CD4-positive, alpha-beta memory T cell (primary cell): ENCODE data around the gene TBC1D2B. TPM values are rescaled to one million over a fixed set of nuclear protein-coding genes. Genes with fewer than 3 reads are reported as not detected.
A peak's percentile ranks its signal among the peaks of the same experiment; 100 is the strongest.
"Not testable (repeated sequence)": the region's sequence is repeated elsewhere in the genome, so short reads cannot be mapped to it uniquely, and the experiment has no call there.

Experiments
- CTCF ChIA-PET: fragments of 350-600 bp; sonication (Branson Sonifier 250); formaldehyde crosslinking; loops from one replicate; lab custom pipeline; 2021; ENCODE audit warnings: inconsistent platforms; ENCODE audit not compliant: partially characterized antibody; lab: Charles Lee
- POLR2A ChIA-PET: fragments of 350-600 bp; sonication (Branson Sonifier 250); formaldehyde crosslinking; loops from one replicate; lab custom pipeline; 2021; ENCODE audit not compliant: partially characterized antibody; lab: Charles Lee
- DNase-seq, 5 donors: peaks; one replicate each; pipeline versions ENCODE4 v3.0.0 to v3.0.0-alpha.2; 2020 to 2022; ENCODE audit warnings: mixed read lengths in 1 of 5
- H3K27ac ChIP-seq: one replicate; pipeline ENCODE4 v1.7.0; 2013; ENCODE audit warnings: low read depth, low read length
- H3K27me3 ChIP-seq: 2 replicates; pipeline ENCODE4 v1.7.0; 2013; ENCODE audit warnings: mild to moderate bottlenecking, low read length, moderate library complexity; ENCODE audit not compliant: insufficient read depth
- H3K36me3 ChIP-seq: 2 replicates; pipeline ENCODE4 v1.7.0; 2013; ENCODE audit warnings: mild to moderate bottlenecking, low read length, moderate library complexity; ENCODE audit not compliant: insufficient read depth
- H3K4me1 ChIP-seq: 2 replicates; pipeline ENCODE4 v1.7.0; 2013; ENCODE audit warnings: mild to moderate bottlenecking, low read length, moderate library complexity; ENCODE audit not compliant: insufficient read depth
- H3K4me3 ChIP-seq, 2 donors: one replicate each; pipeline ENCODE4 v1.7.0; 2013; ENCODE audit warnings: low read length in 2 of 2, mild to moderate bottlenecking in 1 of 2
- H3K9me3 ChIP-seq, 2 donors: one replicate each; pipeline ENCODE4 v1.7.0; 2013; ENCODE audit warnings: low read length in 2 of 2, control low read depth in 1 of 2; ENCODE audit not compliant: control insufficient read depth in 1 of 2
- H3K27ac Mint-ChIP-seq, 7 donors: one replicate each; pipeline ENCODE4 v1.8.0; 2020 to 2021; ENCODE audit warnings: mixed read lengths in 7 of 7, mild to moderate bottlenecking in 6 of 7, inconsistent platforms in 3 of 7, moderate library complexity in 3 of 7
- H3K27me3 Mint-ChIP-seq, 2 donors: one replicate each; pipeline ENCODE4 v1.8.0; 2020 to 2021; ENCODE audit warnings: mixed read lengths in 2 of 2
- H3K36me3 Mint-ChIP-seq, 2 donors: one replicate each; pipeline ENCODE4 v1.8.0; 2020 to 2021; ENCODE audit warnings: mixed read lengths in 2 of 2, inconsistent platforms in 1 of 2, mild to moderate bottlenecking in 1 of 2
- H3K4me1 Mint-ChIP-seq, 4 donors: one replicate each; pipeline ENCODE4 v1.8.0; 2020 to 2021; ENCODE audit warnings: mixed read lengths in 4 of 4, mild to moderate bottlenecking in 1 of 4
- H3K4me3 Mint-ChIP-seq, 8 donors: one replicate each; pipeline ENCODE4 v1.8.0; 2020 to 2021; ENCODE audit warnings: mixed read lengths in 8 of 8, mild to moderate bottlenecking in 7 of 8, moderate library complexity in 6 of 8, inconsistent platforms in 3 of 8
- H3K9me3 Mint-ChIP-seq, 8 donors: one replicate each; pipeline ENCODE4 v1.8.0; 2020 to 2021; ENCODE audit warnings: mixed read lengths in 8 of 8, mild to moderate bottlenecking in 5 of 8, inconsistent platforms in 3 of 8, moderate library complexity in 1 of 8
- intact Hi-C: fragments of 100-400 bp; cut with micrococcal nuclease; formaldehyde crosslinking; loops from one replicate; pipeline ENCODE4 v1.15.1; 2023
- polyA plus RNA-seq, 2 donors: library from polyadenylated mRNA; unstranded; fragments of 300-500 nt; fragmentation: Illumina TruSeq; gene quantifications; one replicate each; pipeline ENCODE4 v1.2.3, GENCODE V29; 2021
- total RNA-seq, 2 experiments: library from RNA; stranded (reverse); gene quantifications; one replicate each; pipeline ENCODE4 v1.2.3, GENCODE V29; 2021

TBC1D2B gene
- total and polyA plus RNA-seq, 4 experiments from 2014 or later: 5.6 to 114 (median 66.8) TPM

DNA sequence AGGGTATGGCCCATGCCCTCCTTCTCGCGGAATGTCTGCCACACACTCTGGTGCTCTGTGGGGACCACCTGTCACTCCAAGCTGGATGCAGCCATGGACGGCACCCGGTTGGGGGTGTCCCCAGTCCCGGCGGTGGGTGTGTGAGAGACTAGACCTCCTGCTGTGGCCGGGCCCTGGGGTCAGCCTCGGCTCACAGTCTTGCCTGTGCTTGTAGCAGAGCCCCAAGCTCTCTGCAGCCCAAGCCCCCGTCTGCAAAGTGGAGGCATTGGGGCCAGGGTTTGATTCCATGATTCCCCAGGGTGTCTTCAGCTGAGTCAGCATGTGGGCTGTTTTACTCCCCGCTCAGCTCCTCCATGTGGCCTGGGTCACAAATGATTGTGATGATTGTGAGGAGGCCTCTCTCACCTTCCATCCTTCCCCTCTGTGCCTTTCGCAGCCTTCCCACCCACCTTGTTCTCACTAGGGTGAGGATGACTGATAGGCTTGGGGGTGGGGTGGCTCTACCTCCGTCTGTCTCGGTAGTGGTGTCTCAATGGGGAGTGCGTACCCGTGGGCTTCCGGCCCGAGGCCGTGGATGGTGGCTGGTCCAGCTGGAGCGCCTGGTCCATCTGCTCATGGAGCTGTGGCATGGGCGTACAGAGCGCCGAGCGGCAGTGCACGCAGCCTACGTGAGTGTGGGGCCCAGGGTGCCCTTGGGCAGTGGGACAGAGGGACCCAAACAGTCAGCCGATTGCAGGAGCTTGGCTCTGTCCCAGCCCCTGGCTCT lies 100.6 kb downstream of the TBC1D2B start:
- H3K9me3 ChIP-seq, H3K4me3 Mint-ChIP-seq, DNase-seq, CTCF ChIA-PET, H3K4me3 ChIP-seq, H3K36me3 Mint-ChIP-seq, H3K36me3 ChIP-seq, H3K27ac ChIP-seq, H3K27me3 ChIP-seq, H3K9me3 Mint-ChIP-seq, intact Hi-C loops, H3K27ac Mint-ChIP-seq, H3K27me3 Mint-ChIP-seq, POLR2A ChIA-PET, H3K4me1 Mint-ChIP-seq, H3K4me1 ChIP-seq: not testable (repeated sequence)

- H3K36me3 Mint-ChIP-seq, H3K27ac ChIP-seq, H3K27ac Mint-ChIP-seq, POLR2A ChIA-PET, DNase-seq, H3K27me3 Mint-ChIP-seq, H3K36me3 ChIP-seq, H3K9me3 ChIP-seq, H3K27me3 ChIP-seq, H3K4me3 ChIP-seq, CTCF ChIA-PET, intact Hi-C loops, H3K9me3 Mint-ChIP-seq, H3K4me1 ChIP-seq, H3K4me3 Mint-ChIP-seq, H3K4me1 Mint-ChIP-seq: not testable (repeated sequence)
Measured at GRCh38 chr15:77976095-77976450, 101.4 kb downstream of the TBC1D2B start.

DNA sequence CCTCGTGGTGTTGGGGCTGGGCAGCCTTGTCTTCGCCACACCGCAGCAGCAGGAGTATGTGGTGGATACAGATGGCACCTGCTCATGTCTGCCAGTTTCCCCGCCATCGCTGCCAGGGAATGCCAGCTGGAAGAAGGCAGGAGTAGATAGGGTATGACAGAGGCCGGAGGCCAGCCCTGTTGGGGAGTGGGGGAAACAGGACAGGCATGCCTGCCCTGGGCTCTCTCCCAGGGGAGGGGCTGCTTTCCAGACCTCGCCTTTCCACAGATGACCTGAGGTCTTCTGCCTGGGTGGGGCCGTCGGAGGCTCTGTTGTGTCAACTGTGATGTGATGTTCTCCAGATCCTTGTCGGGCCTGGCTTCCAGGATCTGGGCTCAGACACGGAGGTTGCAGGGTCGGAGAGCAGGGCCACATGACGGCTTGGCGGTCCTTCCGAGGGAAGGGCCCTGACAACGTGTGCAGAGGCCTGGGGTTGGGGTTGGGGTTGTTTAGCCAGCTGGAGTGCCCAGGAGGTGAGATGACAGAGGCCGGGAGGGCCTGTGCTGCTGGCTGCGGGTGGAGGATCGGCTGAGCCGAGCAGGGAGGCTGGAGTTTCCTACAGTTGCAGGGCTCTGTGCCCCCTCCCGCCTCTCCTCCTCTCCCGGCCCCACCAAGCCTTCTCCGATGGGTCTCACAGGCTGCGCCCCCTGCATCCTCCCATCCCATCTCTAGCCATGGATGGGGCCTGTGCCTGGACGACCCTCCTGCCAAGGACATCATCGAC lies 102.0 kb downstream of the TBC1D2B start:
- no peak for DNase-seq
- ChIA-PET CTCF (no interaction called here), POLR2A (no interaction called here)
- Mint-ChIP-seq H3K4me3 (no peak overlapping the region), H3K4me1 (peaks cover 0 to 4% (median 0%) of the 10 kb centered on the region in 4 donors), H3K9me3 (no peaks in the 10 kb centered on the region), H3K27ac (no peak overlapping the region), H3K36me3 (no peaks in the 10 kb centered on the region), H3K27me3 (no peaks in the 10 kb centered on the region)
- intact Hi-C loops: no loop called here
- Histone ChIP-seq H3K4me1 (no peaks in the 10 kb centered on the region), H3K9me3 (no peaks in the 10 kb centered on the region), H3K27me3 (no peaks in the 10 kb centered on the region), H3K36me3 (no peaks in the 10 kb centered on the region), H3K27ac (no peak overlapping the region), H3K4me3 (no peak overlapping the region)

GRCh38 chr15:77974416-77975331 lies 102.8 kb downstream of the TBC1D2B start:
- H3K4me3 ChIP-seq: no peak overlapping the region
- Mint-ChIP-seq H3K4me1 (no peaks in the 10 kb centered on the region), H3K36me3 (no peaks in the 10 kb centered on the region), H3K9me3 (no peaks in the 10 kb centered on the region), H3K4me3 (no peak overlapping the region), H3K27ac (peak overlapping the region in 1 of 7 donors; percentile 61), H3K27me3 (no peaks in the 10 kb centered on the region)
- no peaks in the 10 kb centered on the region for H3K9me3 ChIP-seq
- POLR2A ChIA-PET: no interaction called here
- CTCF ChIA-PET: no interaction called here
- no peaks in the 10 kb centered on the region for H3K4me1 ChIP-seq
- no peaks in the 10 kb centered on the region for H3K36me3 ChIP-seq
- no peak for DNase-seq
- H3K27me3 ChIP-seq: no peaks in the 10 kb centered on the region
- intact Hi-C loops: no loop called here
- no peak overlapping the region for H3K27ac ChIP-seq

- CTCF ChIA-PET: no interaction called here
- Histone ChIP-seq H3K27ac (no peak overlapping the region), H3K4me3 (no peak overlapping the region), H3K36me3 (no peaks in the 10 kb centered on the region), H3K9me3 (no peaks in the 10 kb centered on the region), H3K27me3 (no peaks in the 10 kb centered on the region), H3K4me1 (no peaks in the 10 kb centered on the region)
- Mint-ChIP-seq H3K36me3 (no peaks in the 10 kb centered on the region), H3K4me3 (no peak overlapping the region), H3K27me3 (no peaks in the 10 kb centered on the region), H3K9me3 (peaks cover 0 to 2% (median 0%) of the 10 kb centered on the region in 8 donors), H3K27ac (no peak overlapping the region), H3K4me1 (no peaks in the 10 kb centered on the region)
- intact Hi-C loops: no loop called here
- DNase-seq: no peak
- POLR2A ChIA-PET: no interaction called here
Measured at GRCh38 chr15:77974098-77974414, 103.5 kb downstream of the TBC1D2B start.

DNA sequence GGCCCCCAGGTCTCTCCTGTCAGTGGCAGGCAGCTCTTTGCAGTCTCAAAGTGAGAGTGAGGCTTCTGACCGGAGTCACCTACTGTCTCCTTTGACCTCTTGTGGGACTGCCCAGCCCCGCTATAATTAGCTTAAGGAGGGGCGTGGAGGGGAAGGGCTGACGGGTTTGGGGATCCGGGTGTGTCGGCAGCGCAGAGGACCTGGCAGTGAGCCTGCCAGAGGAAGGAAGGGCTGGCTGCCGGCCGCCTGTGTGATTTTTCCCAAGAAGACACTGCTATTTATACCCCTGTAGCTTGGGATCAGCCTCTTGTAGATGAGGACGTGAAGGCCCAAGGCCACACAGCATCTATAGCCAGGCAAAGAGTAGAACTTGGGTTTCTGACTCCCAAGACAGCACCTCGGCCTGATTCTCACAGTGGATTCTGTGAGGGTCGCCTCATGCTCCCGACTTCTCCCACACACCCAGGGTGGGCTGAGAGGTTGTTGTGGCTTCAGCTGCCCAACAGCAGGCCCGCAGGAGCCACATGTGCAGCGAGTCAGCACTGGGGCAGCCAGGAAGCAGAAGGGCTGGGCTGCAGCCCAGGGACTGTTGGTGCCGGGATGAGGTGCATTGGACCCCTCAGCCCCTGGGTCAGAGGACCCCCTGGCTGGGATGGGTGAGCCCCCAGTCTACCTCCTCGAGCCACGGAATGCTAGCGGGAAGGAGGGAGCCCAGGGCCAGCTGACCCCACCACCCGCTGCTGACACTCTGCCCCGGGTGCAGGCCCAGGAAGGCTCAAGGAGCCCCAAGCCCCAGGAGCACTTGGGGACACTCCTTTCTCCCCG lies 104.0 kb downstream of the TBC1D2B start:
- intact Hi-C loops: not testable (repeated sequence)

More for the DNA sequence above, 104.0 kb downstream of the TBC1D2B start:
- H3K4me1 Mint-ChIP-seq, H3K27ac Mint-ChIP-seq, H3K9me3 Mint-ChIP-seq, DNase-seq, H3K4me3 ChIP-seq, H3K27me3 ChIP-seq, H3K27me3 Mint-ChIP-seq, H3K9me3 ChIP-seq, H3K4me1 ChIP-seq, H3K36me3 ChIP-seq, POLR2A ChIA-PET, H3K4me3 Mint-ChIP-seq, H3K36me3 Mint-ChIP-seq, CTCF ChIA-PET, H3K27ac ChIP-seq: not testable (repeated sequence)
